Parathyroid adenoma (tissue), 2 donors: ENCODE data around the gene HSF2.

Experiments used
- H2AFZ ChIP-seq: fragments of 300-600 bp; sonication (generic); one replicate; pipeline ENCODE4 v1.7.0; 2017; ENCODE audit warnings: antibody characterized with exemption, mild to moderate bottlenecking
- H3K27ac ChIP-seq: fragments of 300-600 bp; sonication (generic); one replicate; pipeline ENCODE4 v1.7.0; 2017
- H3K27me3 ChIP-seq: fragments of 300-600 bp; sonication (generic); one replicate; pipeline ENCODE4 v1.7.0; 2017; ENCODE audit warnings: low read length; ENCODE audit not compliant: control insufficient read depth, insufficient read depth
- H3K36me3 ChIP-seq: fragments of 300-600 bp; sonication (generic); one replicate; pipeline ENCODE4 v1.7.0; 2017; ENCODE audit warnings: low read length; ENCODE audit not compliant: control insufficient read depth, insufficient read depth
- H3K4me1 ChIP-seq: fragments of 300-600 bp; sonication (generic); one replicate; pipeline ENCODE4 v1.7.0; 2017; ENCODE audit warnings: control low read depth
- H3K4me2 ChIP-seq: fragments of 300-600 bp; sonication (generic); one replicate; pipeline ENCODE4 v1.7.0; 2017; ENCODE audit warnings: low read length
- H3K4me3 ChIP-seq: fragments of 300-600 bp; sonication (generic); one replicate; pipeline ENCODE4 v1.7.0; 2017; ENCODE audit warnings: low read depth, low read length
- H3K79me2 ChIP-seq: fragments of 300-600 bp; sonication (generic); one replicate; pipeline ENCODE4 v1.7.0; 2017; ENCODE audit warnings: control low read depth
- H3K9ac ChIP-seq: fragments of 300-600 bp; sonication (generic); one replicate; pipeline ENCODE4 v1.7.0; 2017; ENCODE audit warnings: mild to moderate bottlenecking
- H3K9me3 ChIP-seq: fragments of 300-600 bp; sonication (generic); one replicate; pipeline ENCODE4 v1.7.0; 2017; ENCODE audit warnings: low read length; ENCODE audit not compliant: control insufficient read depth
- TF ChIP-seq, protein P1 (sequence below): fragments of 300-600 bp; sonication (generic); IDR thresholded peaks from one replicate; pipeline ENCODE4 v1.7.0; 2017; ENCODE audit warnings: antibody characterized with exemption, mild to moderate bottlenecking
- donor health status: primary hyperparathyroidism.

Gene HSF2

GRCh38 chr6:122461885-122462284, 62.4 kb downstream of the HSF2 start:
- H3K9me3 ChIP-seq, result no peaks in the 10 kb centered on the region
- no peaks in the 10 kb centered on the region for H3K36me3 ChIP-seq
- no peak overlapping the region for H2AFZ ChIP-seq
- no peaks in the 10 kb centered on the region for H3K27me3 ChIP-seq
- no peak overlapping the region for H3K9ac ChIP-seq
- peaks cover 10% of the 10 kb centered on the region for H3K4me1 ChIP-seq
- H3K4me3 ChIP-seq, result no peak overlapping the region
- peaks cover 55% of the 10 kb centered on the region for H3K79me2 ChIP-seq
- no peak overlapping the region for H3K27ac ChIP-seq
- no peak overlapping the region for H3K4me2 ChIP-seq
- TF ChIP-seq, protein P1, sequence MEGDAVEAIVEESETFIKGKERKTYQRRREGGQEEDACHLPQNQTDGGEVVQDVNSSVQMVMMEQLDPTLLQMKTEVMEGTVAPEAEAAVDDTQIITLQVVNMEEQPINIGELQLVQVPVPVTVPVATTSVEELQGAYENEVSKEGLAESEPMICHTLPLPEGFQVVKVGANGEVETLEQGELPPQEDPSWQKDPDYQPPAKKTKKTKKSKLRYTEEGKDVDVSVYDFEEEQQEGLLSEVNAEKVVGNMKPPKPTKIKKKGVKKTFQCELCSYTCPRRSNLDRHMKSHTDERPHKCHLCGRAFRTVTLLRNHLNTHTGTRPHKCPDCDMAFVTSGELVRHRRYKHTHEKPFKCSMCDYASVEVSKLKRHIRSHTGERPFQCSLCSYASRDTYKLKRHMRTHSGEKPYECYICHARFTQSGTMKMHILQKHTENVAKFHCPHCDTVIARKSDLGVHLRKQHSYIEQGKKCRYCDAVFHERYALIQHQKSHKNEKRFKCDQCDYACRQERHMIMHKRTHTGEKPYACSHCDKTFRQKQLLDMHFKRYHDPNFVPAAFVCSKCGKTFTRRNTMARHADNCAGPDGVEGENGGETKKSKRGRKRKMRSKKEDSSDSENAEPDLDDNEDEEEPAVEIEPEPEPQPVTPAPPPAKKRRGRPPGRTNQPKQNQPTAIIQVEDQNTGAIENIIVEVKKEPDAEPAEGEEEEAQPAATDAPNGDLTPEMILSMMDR, result no peak

GRCh38 chr6:122471107-122472021, 71.9 kb downstream of the HSF2 start, which contains the start of gene SERINC1:
Gene SERINC1, minus strand, starts transcription at chr6:122471807. Its CDS starts 70 bp downstream, at chr6:122471737.
- Histone ChIP-seq H3K9ac (peak within 1 kb of the TSS; percentile 98), H3K79me2 (peaks cover 45% of the 10 kb centered on the region), H3K27ac (peak within 1 kb of the TSS; percentile 98), H3K4me1 (no peaks in the 10 kb centered on the region), H3K36me3 (no peaks in the 10 kb centered on the region), H3K4me2 (peak within 1 kb of the TSS; percentile 81), H3K4me3 (peak within 1 kb of the TSS; percentile 90), H2AFZ (peak within 1 kb of the TSS; percentile 94), H3K27me3 (no peaks in the 10 kb centered on the region), H3K9me3 (no peaks in the 10 kb centered on the region)
- TF ChIP-seq, protein P1, result no peak

DNA sequence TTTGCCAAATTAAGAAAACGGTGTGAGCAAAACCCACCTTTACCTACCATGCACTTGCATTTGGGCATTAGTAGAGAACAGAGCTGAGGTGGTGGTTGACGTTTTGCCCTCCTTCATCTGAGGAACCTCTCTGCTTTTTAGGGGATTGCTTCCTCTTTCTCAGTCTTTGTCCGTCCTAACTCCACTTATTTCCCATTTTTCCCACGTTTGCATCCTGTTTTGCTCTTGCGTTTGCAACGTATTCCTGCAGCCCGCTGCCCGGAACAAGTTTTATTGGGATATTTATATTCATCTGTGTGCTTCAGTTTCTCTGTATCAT, 72.5 kb downstream of the HSF2 start:
- Histone ChIP-seq H3K36me3 (no peaks in the 10 kb centered on the region), H3K4me1 (no peaks in the 10 kb centered on the region), H3K27ac (peak overlapping the region; percentile 98), H3K4me2 (peak overlapping the region; percentile 81), H3K4me3 (peak overlapping the region; percentile 90), H3K9ac (no peak overlapping the region), H3K79me2 (peaks cover 39% of the 10 kb centered on the region), H3K9me3 (no peaks in the 10 kb centered on the region), H3K27me3 (no peaks in the 10 kb centered on the region), H2AFZ (peak overlapping the region; percentile 94)
- TF ChIP-seq, protein P1, result no peak

- H3K4me1 ChIP-seq, result no peaks in the 10 kb centered on the region
- no peak overlapping the region for H2AFZ ChIP-seq
- peaks cover 4% of the 10 kb centered on the region for H3K79me2 ChIP-seq
- H3K27me3 ChIP-seq, result no peaks in the 10 kb centered on the region
- TF ChIP-seq, protein P1, result peak; percentile 16
- H3K4me2 ChIP-seq, result no peak overlapping the region
- H3K4me3 ChIP-seq, result no peak overlapping the region
- H3K9me3 ChIP-seq, result no peaks in the 10 kb centered on the region
- H3K9ac ChIP-seq, result no peak overlapping the region
- H3K27ac ChIP-seq, result no peak overlapping the region
- no peaks in the 10 kb centered on the region for H3K36me3 ChIP-seq
These were observed 76.7 kb downstream of the HSF2 start for GRCh38 chr6:122476131-122476530.

DNA sequence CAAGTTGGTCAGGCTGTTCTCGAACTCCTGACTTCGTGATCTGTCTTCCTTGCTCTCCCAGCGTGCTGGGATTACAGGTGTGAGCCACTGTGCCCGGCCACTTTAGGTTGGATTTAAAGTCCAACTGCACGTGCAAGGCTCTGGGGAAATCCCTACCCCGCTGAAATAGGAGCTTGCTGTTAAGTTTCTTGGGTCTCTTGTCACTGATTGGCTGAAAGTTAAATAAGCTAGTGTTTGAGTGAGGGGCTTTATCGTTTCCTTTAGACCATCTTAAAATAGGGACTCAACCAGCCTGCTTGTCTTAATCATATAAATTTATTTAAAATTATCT, 83.3 kb downstream of the HSF2 start:
- Histone ChIP-seq H3K27me3 (no peaks in the 10 kb centered on the region), H3K27ac (no peak overlapping the region), H3K4me3 (no peak overlapping the region), H3K36me3 (no peaks in the 10 kb centered on the region), H3K4me2 (no peak overlapping the region), H2AFZ (no peak overlapping the region), H3K4me1 (no peaks in the 10 kb centered on the region), H3K9me3 (no peaks in the 10 kb centered on the region), H3K9ac (no peak overlapping the region), H3K79me2 (no peaks in the 10 kb centered on the region)
- TF ChIP-seq, protein P1, result no peak
